HEK293T (cell line): Measurements from ENCODE around the gene PPP4R4.
"Not testable (repeated sequence)": the region's sequence is repeated elsewhere in the genome, so short reads cannot be mapped to it uniquely, and the experiment has no call there.

Experiments used
- ARNT ChIP-seq: fragments of 450-650 bp; IDR thresholded peaks from 2 replicates; pipeline ENCODE4 v1.6.1; 2017; ENCODE audit warnings: mild to moderate bottlenecking
- BHLHE40 ChIP-seq: fragments of 450-650 bp; IDR thresholded peaks from 2 replicates; pipeline ENCODE4 v1.6.1; 2016; ENCODE audit warnings: mild to moderate bottlenecking, moderate library complexity, borderline replicate concordance
- ELF4 ChIP-seq: fragments of 450-650 bp; IDR thresholded peaks from 2 replicates; pipeline ENCODE4 v1.6.1; 2017; ENCODE audit warnings: antibody characterized with exemption
- FOXA1 ChIP-seq: fragments of 450-650 bp; IDR thresholded peaks from 2 replicates; pipeline ENCODE4 v1.6.1; 2016; ENCODE audit warnings: mild to moderate bottlenecking
- FOXK2 ChIP-seq: fragments of 450-650 bp; IDR thresholded peaks from 2 replicates; pipeline ENCODE4 v1.6.1; 2016; ENCODE audit warnings: mild to moderate bottlenecking
- FOXM1 ChIP-seq: fragments of 450-650 bp; IDR thresholded peaks from 2 replicates; pipeline ENCODE4 v1.6.1; 2017; ENCODE audit warnings: mild to moderate bottlenecking, borderline replicate concordance
- L3MBTL2 ChIP-seq: fragments of 450-650 bp; conservative IDR thresholded peaks from 2 replicates; pipeline ENCODE4 v1.6.1; 2016; ENCODE audit warnings: mild to moderate bottlenecking
- NFRKB ChIP-seq: fragments of 450-650 bp; IDR thresholded peaks from 2 replicates; pipeline ENCODE4 v1.6.1; 2016; ENCODE audit warnings: mild to moderate bottlenecking, moderate library complexity
- PKNOX1 ChIP-seq: fragments of 450-650 bp; IDR thresholded peaks from 2 replicates; pipeline ENCODE4 v1.6.1; 2016
- SP1 ChIP-seq: fragments of 450-650 bp; IDR thresholded peaks from 2 replicates; pipeline ENCODE4 v1.6.1; 2017
- SUZ12 ChIP-seq: fragments of 450-650 bp; IDR thresholded peaks from 2 replicates; pipeline ENCODE4 v1.6.1; 2016; ENCODE audit warnings: mild to moderate bottlenecking
- TARDBP ChIP-seq: fragments of 450-650 bp; IDR thresholded peaks from 2 replicates; pipeline ENCODE4 v1.6.1; 2016
- ZNF384 ChIP-seq: fragments of 450-650 bp; IDR thresholded peaks from 2 replicates; pipeline ENCODE4 v1.6.1; 2016

DNA sequence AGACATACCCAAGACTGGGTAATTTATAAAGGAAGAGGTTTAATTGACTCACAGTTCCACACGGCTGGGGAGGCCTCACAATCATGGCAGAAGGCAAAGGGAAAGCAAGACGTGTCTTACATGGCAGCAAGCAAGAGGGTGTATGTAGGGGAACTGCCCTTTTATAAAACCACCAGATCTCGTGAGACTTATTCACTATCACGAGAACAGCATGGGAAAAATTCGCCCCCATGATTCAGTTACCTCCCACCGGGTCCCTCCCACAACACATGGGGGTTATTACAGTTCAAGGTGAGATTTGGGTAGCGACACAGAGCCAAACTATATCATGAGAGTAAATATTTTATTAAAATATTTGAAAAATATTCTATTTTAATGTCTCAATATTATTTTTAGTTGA lies 94.5 kb downstream of the PPP4R4 start:
- TF ChIP-seq L3MBTL2, ZNF384, SUZ12, SP1, NFRKB, ELF4, TARDBP, ARNT, PKNOX1, FOXM1, FOXA1, BHLHE40, FOXK2: not testable (repeated sequence)
